K562 (cell line): ENCODE data around the gene SHFL. TPM values are rescaled to one million over a fixed set of nuclear protein-coding genes. Genes with fewer than 3 reads are reported as not detected.

Experiments
- ADNP ChIP-seq: fragments of 200-800 bp; sonication (Bioruptor generic); IDR thresholded peaks from 2 replicates; pipeline ENCODE4 v1.6.1; 2016; ENCODE audit warnings: missing genetic modification characterization, missing compliant biosample characterization
- ARID2 ChIP-seq: fragments of 450-650 bp; IDR thresholded peaks from 2 replicates; pipeline ENCODE4 v1.6.1; 2017; ENCODE audit warnings: antibody characterized with exemption, mild to moderate bottlenecking
- ATF3 ChIP-seq, 2 experiments: fragments of 450-650 bp in 1 of 2; sonication (generic) in 1 of 2; formaldehyde crosslinking in 1 of 2; IDR thresholded peaks in 1 of 2; conservative IDR thresholded peaks in 1 of 2; 2 replicates each; pipeline versions ENCODE4 v1.6.1 to v1.8.1; 2016 to 2023; ENCODE audit warnings: mild to moderate bottlenecking in 2 of 2, moderate library complexity in 2 of 2, inconsistent platforms in 1 of 2, missing genetic modification reagents in 1 of 2
- CBFB ChIP-seq: sonication (generic); formaldehyde crosslinking; IDR thresholded peaks from 2 replicates; pipeline ENCODE4 v1.4.0; 2020; ENCODE audit warnings: mild to moderate bottlenecking, missing genetic modification reagents
- CEBPB ChIP-seq: fragments of 450-650 bp; IDR thresholded peaks from 2 replicates; pipeline ENCODE4 v1.6.1; 2016; ENCODE audit warnings: missing genetic modification characterization, missing compliant biosample characterization
- DPF2 ChIP-seq: fragments of 450-650 bp; IDR thresholded peaks from 2 replicates; pipeline ENCODE4 v1.6.1; 2016
- FOXM1 ChIP-seq, 2 experiments: fragments of 450-650 bp in 1 of 2; sonication (generic) in 1 of 2; formaldehyde crosslinking in 1 of 2; IDR thresholded peaks; 2 replicates each; pipeline versions ENCODE4 v1.6.1 to v1.9.0; 2017 to 2022; ENCODE audit warnings: low read depth in 2 of 2, mild to moderate bottlenecking in 2 of 2, missing genetic modification reagents in 1 of 2, moderate library complexity in 1 of 2
- LCOR ChIP-seq: sonication (generic); formaldehyde crosslinking; IDR thresholded peaks from 2 replicates; pipeline ENCODE4 v1.8.0; 2022; ENCODE audit warnings: mild to moderate bottlenecking, missing genetic modification reagents
- MLLT1 ChIP-seq, 2 experiments: fragments of 450-650 bp; IDR thresholded peaks; 2 replicates each; pipeline ENCODE4 v1.6.1; 2016
- SMAD4 ChIP-seq: fragments of 250-450 bp; sonication (Bioruptor Pico); conservative IDR thresholded peaks from 2 replicates; pipeline ENCODE4 v1.8.0; 2021; ENCODE audit warnings: inconsistent platforms, mild to moderate bottlenecking, moderate library complexity
- XRCC5 ChIP-seq: fragments of 200-400 bp; formaldehyde crosslinking; IDR thresholded peaks from 2 replicates; pipeline ENCODE4 v1.6.1; 2017; ENCODE audit warnings: low read depth, mild to moderate bottlenecking, low read length
- ZNF175 ChIP-seq: fragments of 200-800 bp; sonication (Bioruptor generic); IDR thresholded peaks from 2 replicates; pipeline ENCODE4 v1.6.1; 2016; ENCODE audit warnings: low read depth, mild to moderate bottlenecking, missing genetic modification characterization, missing compliant biosample characterization
- ZNF24 ChIP-seq: fragments of 450-650 bp; IDR thresholded peaks from 2 replicates; pipeline ENCODE4 v1.6.1; 2016
- ZNF512 ChIP-seq: IDR thresholded peaks from 2 replicates; pipeline ENCODE4 v1.6.1; 2016; ENCODE audit warnings: missing genetic modification characterization, missing compliant biosample characterization
- ZNF764 ChIP-seq: fragments of 250-450 bp; sonication (Bioruptor Pico); IDR thresholded peaks from 2 replicates; pipeline ENCODE4 v1.4.0; 2020; ENCODE audit warnings: low read depth, mild to moderate bottlenecking, moderate library complexity
- polyA plus RNA-seq, 8 experiments: library from polyadenylated mRNA; depleted of rRNA in 4 of 8; stranded (reverse) in 5 of 8; unstranded in 3 of 8; fragments of >200 nt; fragmentation: Nextera tagmentation in 2 of 8; fragmentation: Illumina TruSeq in 1 of 8; extraction: Ambion mirVana in 2 of 8; extraction: Trizol in 1 of 8; gene quantifications; 2 replicates each; pipeline versions ENCODE4 v1.2.1 to v1.2.3, GENCODE V29; 2011 to 2014; ENCODE audit warnings: inconsistent platforms in 1 of 8, missing spikeins in 1 of 8
- total RNA-seq, 7 experiments: library from RNA; depleted of rRNA in 6 of 7; stranded (reverse); fragments of >200 nt in 6 of 7; fragmentation: Illumina TruSeq in 2 of 7; extraction: Trizol in 2 of 7; gene quantifications; 2 replicates each; pipeline versions ENCODE4 v1.2.1 to v1.2.3, GENCODE V29; 2011 to 2021; ENCODE audit warnings: low replicate concordance in 1 of 7

The SHFL gene
- total and polyA plus RNA-seq, 9 of the 15 experiments (the other 6 are each of a cell fraction or from before 2014, with no cell fraction given), result 1.5 to 25.7 (median 13.0) TPM

DNA sequence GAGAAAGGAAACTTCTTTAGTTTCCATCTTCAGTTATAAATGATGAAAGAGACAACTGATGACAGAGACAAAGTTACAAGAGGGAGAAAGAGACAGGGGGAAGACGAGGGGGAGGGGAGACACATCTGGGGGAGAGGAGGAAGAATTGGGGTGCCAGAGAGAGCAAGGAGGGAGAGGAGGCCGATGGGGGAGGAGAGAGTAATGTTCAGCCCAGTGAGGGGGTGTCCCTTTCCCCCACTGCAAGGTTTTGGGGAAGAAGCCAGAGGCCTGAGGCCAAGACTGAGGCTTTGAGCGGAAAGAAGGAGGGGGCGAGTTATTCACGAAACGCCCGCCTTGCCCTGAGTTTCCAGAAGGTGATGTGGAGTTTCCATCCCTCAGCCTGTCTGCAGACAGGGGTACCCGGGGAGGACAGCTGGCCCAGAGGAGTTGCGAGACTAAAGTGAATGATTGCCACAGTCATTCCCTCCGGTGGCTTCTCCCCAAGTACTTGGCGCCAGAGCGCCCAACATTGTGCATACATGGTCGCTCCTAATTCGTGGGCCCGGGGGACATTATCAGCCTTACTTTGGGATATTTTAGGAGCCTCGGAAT lies 19.5 kb downstream of the SHFL start (continued):
- TF ChIP-seq MLLT1 (IDR thresholded peaks at IDR 0.05) (0 out of 4 replicates have a peak, but pooled peaks of 1 of the 2 experiments have one; percentile 33), XRCC5 (no peak), SMAD4 (peak; percentile 37; the same call in 1 of the 2 replicates), ARID2 (no peak), DPF2 (peak; percentile 10; the same call in 1 of the 2 replicates), FOXM1 (IDR thresholded peaks at IDR 0.05; ENCODE audit: low read depth) (no peak), FOXM1 (CRISPR knock-in tag; IDR thresholded peaks at IDR 0.05; ENCODE audit: low read depth) (0 out of 2 replicates have a peak, but pooled peaks have one; percentile 22), ZNF175 (CRISPR knock-in tag) (0 out of 2 replicates have a peak, but pooled peaks have one; percentile 34), ATF3 (IDR thresholded peaks at IDR 0.05) (0 out of 2 replicates have a peak, but pooled peaks have one; percentile 7), ATF3 (CRISPR knock-in tag; conservative IDR thresholded peaks at IDR 0.05) (no peak), ADNP (tag) (peak; percentile 97), ZNF512 (tag) (peak; percentile 62; the same call in 1 of the 2 replicates), CBFB (peak; percentile 62; the same call in 1 of the 2 replicates), ZNF24 (0 out of 2 replicates have a peak, but pooled peaks have one; percentile 38), LCOR (0 out of 2 replicates have a peak, but pooled peaks have one; percentile 11), CEBPB (tag) (0 out of 2 replicates have a peak, but pooled peaks have one; percentile 35), ZNF764 (peak; percentile 55; the same call in 1 of the 2 replicates)
